HG03097 (cell line): Measurements from ENCODE around the gene PRKCH.

ENCODE experiments used
- ATAC-seq: cut with Tn5 transposase; IDR thresholded peaks from one replicate; pipeline ENCODE4 v1.9.1; 2021; ENCODE audit not compliant: unreplicated experiment, low FRiP score

Gene PRKCH

GRCh38 chr14:61575551-61576150, 254.3 kb downstream of the PRKCH start:
- no peak for ATAC-seq

- no peak for ATAC-seq
These were observed 256.1 kb downstream of the PRKCH start for GRCh38 chr14:61577506-61577931.

DNA sequence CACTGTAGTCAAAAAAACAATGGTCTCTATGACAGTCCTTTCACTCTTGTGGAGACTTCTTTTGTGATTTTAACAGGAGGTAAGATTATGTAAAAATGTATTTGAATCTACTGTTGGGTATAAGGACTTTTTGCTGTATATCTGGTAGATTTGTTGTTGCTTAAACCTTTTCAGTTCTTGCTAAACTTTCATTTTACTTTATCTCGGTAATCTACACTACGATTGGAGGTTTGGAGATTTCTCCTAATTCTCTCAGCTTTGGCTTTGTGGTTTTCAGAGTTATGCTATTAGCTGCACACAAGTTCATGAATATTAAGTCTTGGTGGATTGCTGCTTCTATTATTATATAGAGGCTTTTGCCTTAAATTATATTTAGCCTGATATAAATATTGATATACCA, 257.4 kb downstream of the PRKCH start:
- ATAC-seq, result no peak

DNA sequence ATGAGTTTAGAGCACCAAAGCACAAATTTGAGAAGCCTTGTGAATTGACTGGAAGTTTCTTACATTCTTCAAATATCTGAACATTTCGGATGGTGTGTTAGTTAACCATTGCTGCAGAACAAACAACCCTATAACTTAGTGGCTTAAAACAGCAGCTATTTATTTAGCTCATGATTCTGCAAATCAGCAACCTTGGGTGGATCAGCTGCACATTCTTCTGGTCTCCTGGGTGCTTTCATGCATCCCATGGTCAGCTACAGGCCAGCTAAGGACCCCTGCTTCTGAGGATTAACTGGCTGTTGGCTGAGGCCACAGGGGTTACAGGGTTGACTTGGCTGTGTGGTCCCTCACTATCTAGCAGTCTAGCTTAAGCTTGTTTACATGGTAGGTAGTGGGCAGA, 260.0 kb downstream of the PRKCH start:
- no peak for ATAC-seq

DNA sequence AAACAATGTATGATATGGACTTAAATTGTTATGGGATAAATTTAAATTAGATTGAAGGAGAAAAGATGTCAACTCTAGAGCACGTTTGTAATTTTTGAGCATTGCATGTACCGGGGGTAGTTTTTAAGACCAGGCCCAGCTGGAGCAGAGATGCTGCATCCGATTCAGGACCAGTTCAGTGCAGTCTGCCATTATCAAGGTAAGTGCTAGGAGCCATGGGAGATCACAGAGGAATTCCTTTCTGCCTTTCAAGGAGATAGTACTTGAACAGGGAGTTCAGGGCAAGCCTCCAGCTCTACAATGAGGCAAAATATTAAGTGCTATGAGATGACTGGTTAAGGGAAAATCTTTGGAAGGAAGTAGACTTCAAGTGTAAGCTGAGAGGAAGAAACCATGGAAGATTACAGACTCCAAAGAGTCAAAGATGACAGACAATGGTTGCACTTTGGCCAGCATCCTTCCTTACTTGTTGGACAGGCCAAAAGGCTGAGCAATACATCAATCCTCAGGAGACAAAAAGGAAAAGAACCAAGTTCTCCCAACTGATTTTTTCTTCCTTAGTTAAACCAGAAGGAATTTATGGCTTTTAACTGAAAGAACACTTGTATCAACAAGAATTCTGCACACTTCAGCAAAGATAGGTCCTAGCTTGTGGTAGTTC, 260.7 kb downstream of the PRKCH start:
- no peak for ATAC-seq

- no peak for ATAC-seq
These were observed 261.4 kb downstream of the PRKCH start for GRCh38 chr14:61582815-61583214.

DNA sequence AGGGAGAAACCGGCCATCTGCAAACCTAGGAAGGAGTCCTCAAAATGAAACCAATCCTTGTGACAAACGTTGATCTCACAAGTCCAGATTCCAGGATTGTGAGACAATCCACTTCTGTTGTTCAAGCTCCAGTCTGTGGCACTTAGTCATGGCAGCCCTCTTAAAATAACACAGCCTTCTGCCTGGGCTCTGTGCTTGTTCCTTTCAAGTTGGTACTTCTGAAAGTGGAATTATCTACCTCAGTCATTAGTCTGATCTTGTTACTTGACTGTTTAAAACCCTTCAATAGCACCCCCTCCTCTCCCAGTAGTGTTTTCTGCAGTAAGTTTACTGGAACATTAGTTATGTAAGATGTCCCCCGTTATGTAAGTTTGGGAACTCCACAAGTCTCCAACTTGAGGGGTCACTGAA, 263.0 kb downstream of the PRKCH start:
- ATAC-seq, result no peak

DNA sequence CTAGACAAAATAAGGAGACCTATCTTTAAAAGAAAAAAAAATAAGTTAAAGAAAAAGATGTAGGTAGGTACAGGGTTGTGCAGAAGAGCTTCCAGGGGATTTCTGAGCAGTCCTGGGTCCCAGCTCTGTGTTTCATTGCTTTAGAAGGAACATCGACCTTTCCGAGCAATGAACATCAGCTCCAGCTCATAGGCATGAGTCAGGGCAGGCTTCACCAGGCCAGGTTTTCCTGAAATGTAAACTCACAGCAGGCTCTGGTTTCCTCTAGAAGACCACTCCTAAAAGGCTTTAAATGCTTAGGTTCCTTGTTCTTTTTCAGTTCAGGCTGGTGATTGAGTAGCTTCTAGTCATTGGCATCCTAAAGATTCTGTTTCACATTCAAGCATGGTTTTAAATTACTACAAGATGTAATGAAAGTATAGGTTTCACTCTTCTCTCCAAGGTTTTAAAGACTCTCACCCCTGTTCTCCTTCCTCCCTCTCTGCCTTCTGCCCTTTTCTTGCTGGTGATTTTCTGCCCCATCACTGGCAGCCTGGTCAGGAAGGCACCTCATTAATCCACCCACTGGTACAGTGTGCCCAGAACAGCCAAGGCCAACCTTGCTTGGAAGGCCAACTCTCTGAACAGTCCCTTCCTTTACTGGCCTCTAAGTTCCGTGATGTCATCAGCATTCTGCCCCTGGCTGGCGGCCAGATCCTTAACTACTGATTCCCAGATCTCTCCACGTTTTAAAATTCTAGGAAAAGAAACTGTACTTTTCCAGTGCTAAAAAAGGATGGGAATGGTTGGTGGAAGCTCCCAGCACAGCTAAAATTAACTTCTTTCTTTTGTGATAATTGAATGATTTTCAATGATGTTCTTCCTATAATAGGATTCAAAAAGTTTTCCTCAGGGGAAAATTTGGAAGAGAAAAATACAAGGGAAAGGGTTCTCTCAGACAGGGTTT, 264.5 kb downstream of the PRKCH start:
- ATAC-seq, result no peak

GRCh38 chr14:61586544-61587055, 265.2 kb downstream of the PRKCH start:
- ATAC-seq, result no peak

- no peak for ATAC-seq
These were observed 265.8 kb downstream of the PRKCH start for GRCh38 chr14:61587081-61587713.

- ATAC-seq, result no peak
These were observed 267.1 kb downstream of the PRKCH start for GRCh38 chr14:61588419-61588901.

- no peak for ATAC-seq
These were observed 268.6 kb downstream of the PRKCH start for GRCh38 chr14:61589691-61590581.

GRCh38 chr14:61591862-61592261, 270.5 kb downstream of the PRKCH start:
- ATAC-seq, result no peak

- ATAC-seq, result no peak
These were observed 272.0 kb downstream of the PRKCH start for GRCh38 chr14:61593330-61593729.

DNA sequence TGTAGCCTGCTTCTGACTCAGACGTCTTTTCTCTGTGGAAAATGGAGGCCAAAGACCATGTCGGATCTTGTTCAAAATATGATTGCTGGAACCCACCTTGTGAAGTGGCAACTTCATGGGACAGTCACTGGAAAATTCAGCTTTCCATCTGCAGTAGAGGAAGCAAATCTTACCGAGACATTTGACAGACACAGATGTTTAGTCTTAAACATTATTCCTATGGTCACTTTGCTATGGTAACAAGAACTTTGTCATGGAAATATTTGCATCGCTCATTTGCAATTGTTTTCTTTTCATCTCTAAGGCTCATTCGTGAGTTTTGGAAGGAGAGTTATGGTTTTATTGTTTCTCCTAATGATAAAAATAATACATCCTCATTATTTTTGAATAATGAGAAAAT, 275.6 kb downstream of the PRKCH start:
- no peak for ATAC-seq

DNA sequence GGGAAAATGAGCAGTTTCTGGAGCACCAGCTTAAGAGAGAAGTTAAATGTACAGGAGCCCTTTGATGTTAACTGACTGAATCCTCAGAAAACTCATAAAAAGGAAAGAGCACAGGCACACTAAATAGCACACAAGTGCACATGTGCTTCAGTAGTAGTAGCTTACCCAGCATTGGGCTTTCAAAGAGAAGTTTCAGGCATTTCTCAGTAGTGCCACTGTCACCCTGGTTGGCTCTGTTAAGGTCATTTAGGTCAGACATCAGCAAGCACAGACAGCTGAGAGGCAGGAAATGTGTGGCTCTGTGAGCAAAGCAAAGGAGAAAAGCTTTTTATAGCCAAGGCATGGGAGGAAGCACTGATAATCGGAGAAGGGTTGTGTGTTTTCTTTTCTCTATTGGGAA, 277.6 kb downstream of the PRKCH start:
- ATAC-seq, result no peak

GRCh38 chr14:61599942-61600341, 278.6 kb downstream of the PRKCH start:
- ATAC-seq, result no peak
